Activated T-cell treated with anti-CD3 and anti-CD28 coated beads for 1 hour (primary cell): ENCODE data around the gene SNRPB2.

Experiments used
- DNase-seq: peaks from one replicate; pipeline ENCODE4 v3.0.0-alpha.2; 2020; ENCODE audit warnings: low read depth

The SNRPB2 gene

DNA sequence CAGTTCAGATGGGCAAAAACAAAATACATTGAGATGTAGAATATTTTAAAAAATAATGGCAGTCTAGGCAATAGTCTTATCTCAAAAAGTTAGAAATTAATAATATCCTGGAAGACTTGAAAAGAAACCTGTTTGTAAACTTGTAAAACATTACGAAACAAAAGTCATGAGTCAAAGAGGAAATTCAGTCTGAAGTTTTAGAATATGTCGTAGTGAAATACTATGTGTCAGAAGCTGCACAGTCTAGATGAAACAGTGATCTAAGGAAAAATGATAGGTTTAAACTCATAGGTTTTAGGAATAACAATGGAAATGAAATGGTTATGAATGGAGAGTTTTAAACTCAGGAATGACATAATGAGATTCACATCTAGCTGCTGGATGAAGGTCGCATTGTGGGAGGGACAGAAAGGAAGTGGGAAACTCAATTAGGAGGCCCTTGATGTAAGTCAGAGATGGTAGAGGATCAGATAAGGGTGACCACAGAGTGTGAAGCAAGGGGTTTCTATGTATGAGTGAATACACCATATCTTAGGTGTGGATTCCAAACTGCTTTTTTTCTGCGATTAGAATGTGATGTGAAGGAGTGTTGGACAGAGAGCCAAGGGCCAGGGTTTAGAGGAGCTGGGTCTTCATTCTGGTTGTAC lies 2.8 kb downstream of the SNRPB2 start:
- no peak for DNase-seq

DNA sequence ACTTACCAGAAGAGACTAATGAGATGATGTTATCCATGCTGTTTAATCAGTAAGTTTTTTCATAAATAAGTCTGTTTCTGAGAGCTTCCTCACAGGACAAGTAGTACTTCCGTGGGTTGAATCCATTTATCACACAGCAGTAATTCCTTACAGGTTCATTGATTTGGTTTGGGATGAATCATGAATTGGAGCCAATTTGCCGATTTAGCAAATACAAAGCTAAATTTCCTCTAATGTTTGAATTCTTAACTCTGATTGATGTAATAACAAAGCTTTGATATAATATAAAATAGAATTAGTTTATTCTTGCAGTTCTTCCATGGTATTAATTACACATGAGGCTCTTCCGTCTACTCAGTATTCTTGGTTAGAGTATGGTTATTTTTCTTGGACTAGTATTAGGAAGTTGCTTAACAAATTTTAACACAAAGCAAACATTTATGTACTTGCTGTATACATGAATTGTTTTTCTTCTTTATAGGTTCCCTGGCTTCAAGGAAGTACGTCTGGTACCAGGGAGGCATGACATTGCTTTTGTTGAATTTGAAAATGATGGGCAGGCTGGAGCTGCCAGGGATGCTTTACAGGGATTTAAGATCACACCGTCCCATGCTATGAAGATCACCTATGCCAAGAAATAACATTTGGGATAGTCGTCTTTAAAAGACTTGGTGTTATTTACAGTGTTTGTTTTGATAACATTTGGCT lies 10.7 kb downstream of the SNRPB2 start:
- no peak for DNase-seq

GRCh38 chr20:16744178-16744807 lies 14.5 kb downstream of the SNRPB2 start:
- no peak for DNase-seq

GRCh38 chr20:16745204-16745603 lies 15.4 kb downstream of the SNRPB2 start:
- DNase-seq: no peak

- no peak for DNase-seq
Observed at GRCh38 chr20:16747291-16747811, 17.5 kb downstream of the SNRPB2 start.

GRCh38 chr20:16748308-16748900 lies 18.6 kb downstream of the SNRPB2 start, which contains the start of gene OTOR:
TSS of gene OTOR (plus strand) at chr20:16748358. CDS start at chr20:16748402, 44 bp downstream.
- no peak for DNase-seq

GRCh38 chr20:16749573-16749972 lies 19.7 kb downstream of the SNRPB2 start:
- no peak for DNase-seq

DNA sequence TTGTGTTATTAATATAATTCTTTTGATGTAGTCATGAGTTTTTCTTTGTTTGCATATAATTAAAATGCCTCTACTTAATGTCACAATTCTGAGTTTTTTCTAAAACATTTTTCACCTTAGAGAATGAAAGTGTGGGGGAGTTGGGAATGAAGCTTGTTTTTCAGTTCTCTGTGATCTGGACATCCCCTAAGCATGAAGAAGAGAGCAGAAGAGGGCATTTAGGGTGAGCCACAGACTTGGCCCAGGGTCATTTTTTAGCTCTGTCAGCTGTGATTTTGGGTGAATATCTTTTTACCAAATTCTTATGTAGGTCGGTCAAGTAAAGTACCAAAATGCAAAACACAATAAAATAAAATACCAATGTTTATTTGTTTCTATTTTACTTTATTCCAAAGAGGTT lies 22.3 kb downstream of the SNRPB2 start:
- DNase-seq: no peak

- no peak for DNase-seq
Observed at GRCh38 chr20:16752901-16753300, 23.1 kb downstream of the SNRPB2 start.

- no peak for DNase-seq
Observed at GRCh38 chr20:16758454-16759180, 28.8 kb downstream of the SNRPB2 start.

- no peak for DNase-seq
Observed at GRCh38 chr20:16759181-16759563, 29.3 kb downstream of the SNRPB2 start.

DNA sequence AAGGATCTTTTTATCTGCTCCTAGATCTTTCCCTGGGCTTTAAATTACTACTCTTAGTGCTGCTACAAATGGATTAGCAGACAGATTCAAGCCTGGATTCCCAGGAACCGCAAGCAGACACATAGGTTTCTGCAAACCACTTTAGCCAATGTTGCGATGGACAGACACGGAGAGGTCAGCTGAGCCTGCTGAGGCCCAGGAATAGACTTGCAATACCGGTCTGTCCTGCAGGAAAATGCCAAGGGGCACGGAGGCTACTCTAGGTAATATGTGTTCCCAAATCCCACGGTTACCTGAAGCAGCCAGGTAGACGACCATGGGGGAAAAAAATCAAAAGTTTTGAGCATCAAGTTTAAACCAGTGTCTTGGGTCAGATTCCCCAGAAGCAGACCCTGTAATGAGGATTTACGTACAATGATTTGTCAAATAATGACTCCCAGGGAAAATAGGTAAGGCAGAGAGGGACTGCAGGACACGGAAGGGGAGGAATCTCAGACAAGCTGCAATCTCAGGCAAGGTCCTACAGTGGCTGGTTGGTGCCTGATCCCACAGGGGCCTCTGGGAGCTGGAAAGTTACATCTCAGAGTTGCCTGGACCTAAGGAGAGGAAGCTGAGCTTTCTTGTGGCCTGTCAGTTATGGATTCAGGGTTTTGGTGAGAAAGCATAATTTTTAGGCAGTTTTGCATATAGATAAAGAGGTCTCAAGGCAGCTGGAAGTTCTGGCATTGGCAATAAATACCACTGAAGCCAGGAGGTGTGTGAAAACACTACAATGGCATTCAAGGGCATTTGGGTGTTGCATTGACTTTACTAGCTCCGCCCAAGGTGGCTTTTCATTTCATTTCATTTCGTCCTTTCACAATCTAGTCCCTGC lies 30.8 kb downstream of the SNRPB2 start:
- DNase-seq: no peak

GRCh38 chr20:16761305-16761829 lies 31.5 kb downstream of the SNRPB2 start:
- DNase-seq: peak; percentile 12

GRCh38 chr20:16764560-16764959 lies 34.7 kb downstream of the SNRPB2 start:
- no peak for DNase-seq

GRCh38 chr20:16771213-16771612 lies 41.4 kb downstream of the SNRPB2 start:
- no peak for DNase-seq

DNA sequence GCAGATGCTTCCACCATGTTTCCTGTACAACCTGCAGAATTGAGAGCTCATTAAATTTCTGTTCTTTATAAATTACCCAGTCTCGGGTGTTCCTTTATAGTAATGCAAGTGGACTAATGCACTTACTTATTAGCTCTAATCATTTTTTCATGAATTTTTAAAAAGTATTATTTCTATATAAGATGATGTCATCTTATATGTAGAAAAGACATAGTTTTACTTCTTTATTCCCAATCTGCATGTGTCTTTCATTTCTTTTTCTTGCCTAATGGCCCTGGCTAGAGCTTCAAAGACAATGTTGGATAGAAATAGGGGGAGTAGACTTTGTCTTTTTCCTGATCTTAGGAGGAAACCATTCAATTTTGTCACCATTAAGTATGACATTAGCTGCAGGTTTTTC lies 46.1 kb downstream of the SNRPB2 start:
- DNase-seq: no peak

- no peak for DNase-seq
Observed at GRCh38 chr20:16777126-16777525, 47.3 kb downstream of the SNRPB2 start.

DNA sequence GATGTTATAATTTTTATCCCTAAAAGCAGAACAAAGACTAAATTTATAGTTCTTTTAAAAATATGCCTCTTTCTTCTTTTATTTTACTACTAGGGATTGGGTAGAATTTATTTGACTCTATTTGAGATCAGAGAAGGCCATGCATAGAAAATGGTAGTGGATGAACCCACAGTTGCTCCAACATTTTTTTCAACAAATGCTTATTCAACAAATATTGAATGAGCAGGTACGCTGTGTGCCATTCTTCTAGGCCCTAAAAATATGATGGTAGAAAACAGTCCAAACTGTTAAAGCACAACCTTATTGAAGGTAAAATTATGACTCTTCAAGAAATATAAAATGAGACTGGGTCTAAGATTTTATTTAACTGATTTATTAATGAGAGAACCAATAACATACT lies 48.3 kb downstream of the SNRPB2 start:
- DNase-seq: no peak

- no peak for DNase-seq
Observed at GRCh38 chr20:16781496-16781895, 51.7 kb downstream of the SNRPB2 start.

DNA sequence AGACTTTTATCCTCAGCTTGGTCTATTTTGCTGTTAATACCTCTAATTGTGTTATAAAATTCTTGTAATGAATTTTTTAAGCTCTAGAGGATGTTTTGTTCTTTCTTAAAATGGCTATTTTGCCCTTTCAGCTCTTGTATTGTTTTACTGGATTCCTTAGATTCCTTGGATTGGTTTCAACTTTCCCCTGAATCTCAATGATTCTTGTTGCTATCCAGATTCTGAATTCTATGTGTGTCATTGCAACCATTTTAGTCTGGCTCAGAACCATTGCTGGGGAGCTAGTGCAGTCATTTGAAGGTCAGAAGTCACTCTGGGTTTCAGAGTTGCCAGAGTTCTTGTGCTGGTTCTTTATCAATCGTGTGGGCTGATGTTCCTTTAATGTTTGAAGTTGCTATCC lies 55.4 kb downstream of the SNRPB2 start:
- DNase-seq: no peak
